ENCODE measurements around the gene AGMAT.

GRCh38 chr1:15557594-15557993 lies 27.3 kb downstream of the AGMAT start:
- TF ChIP-seq CTCF (IDR thresholded peaks at IDR 0.05): no peak
- no peak for TF ChIP-seq POLR2A (IDR thresholded peaks at IDR 0.05)

All from esophagus squamous epithelium (tissue), 4 donors.